K562 (cell line): ENCODE data around the gene HEMGN. TPM values are rescaled to one million over a fixed set of nuclear protein-coding genes. Genes with fewer than 3 reads are reported as not detected.

Source experiments
- EP400 ChIP-seq: fragments of 450-650 bp; IDR thresholded peaks from 2 replicates; pipeline ENCODE4 v1.6.1; 2017; ENCODE audit warnings: antibody characterized with exemption, mild to moderate bottlenecking, moderate library complexity
- GMEB1 ChIP-seq: fragments of 250-450 bp; sonication (Bioruptor Pico); IDR thresholded peaks from 2 replicates; pipeline ENCODE4 v1.4.0; 2020; ENCODE audit warnings: mild to moderate bottlenecking
- HNRNPLL ChIP-seq: fragments of 200-400 bp; formaldehyde crosslinking; IDR thresholded peaks from 2 replicates; pipeline ENCODE4 v1.6.1; 2017; ENCODE audit warnings: low read length, low read depth, mild to moderate bottlenecking; ENCODE audit not compliant: poor library complexity, severe bottlenecking
- JUND ChIP-seq, 2 experiments: IDR thresholded peaks; 2 replicates in 1 of 2; 3 replicates in 1 of 2; pipeline ENCODE4 v1.6.1; 2011; ENCODE audit warnings: borderline replicate concordance in 2 of 2, low read depth in 2 of 2, low read length in 2 of 2, improper control_type of control experiment in 1 of 2, missing biosample characterization in 1 of 2, missing genetic modification characterization in 1 of 2, missing genetic modification reagents in 1 of 2
- KLF1 ChIP-seq: fragments of 450-650 bp; IDR thresholded peaks from 2 replicates; pipeline ENCODE4 v1.6.1; 2016; ENCODE audit warnings: missing genetic modification characterization, missing compliant biosample characterization
- PHF21A ChIP-seq: fragments of 450-650 bp; IDR thresholded peaks from 2 replicates; pipeline ENCODE4 v1.6.1; 2017; ENCODE audit warnings: low read depth, borderline replicate concordance
- RBM34 ChIP-seq: fragments of 200-400 bp; formaldehyde crosslinking; IDR thresholded peaks from 2 replicates; pipeline ENCODE4 v1.6.1; 2018; ENCODE audit warnings: low read length, borderline replicate concordance; ENCODE audit not compliant: insufficient read depth
- RBM39 ChIP-seq: fragments of 200-400 bp; formaldehyde crosslinking; optimal IDR thresholded peaks from 2 replicates; pipeline ENCODE3; 2018; ENCODE audit warnings: low read depth, low read length
- SMARCE1 ChIP-seq: fragments of 450-650 bp; IDR thresholded peaks from 2 replicates; pipeline ENCODE4 v1.7.1; 2016; ENCODE audit warnings: mild to moderate bottlenecking
- TCFL5 ChIP-seq: fragments of 250-450 bp; sonication (Bioruptor Pico); conservative IDR thresholded peaks from 2 replicates; pipeline ENCODE4 v1.6.1; 2021; ENCODE audit warnings: mild to moderate bottlenecking, moderate library complexity, matching md5 sums
- ZC3H11A ChIP-seq: IDR thresholded peaks from 2 replicates; pipeline ENCODE4 v1.6.1; 2012; ENCODE audit warnings: low read depth, low read length, improper control_type of control experiment
- ZNF408 ChIP-seq: fragments of 250-450 bp; sonication (Bioruptor Pico); IDR thresholded peaks from 2 replicates; pipeline ENCODE4 v1.4.0; 2020; ENCODE audit warnings: low read depth, mild to moderate bottlenecking, moderate library complexity
- ZNF507 ChIP-seq: conservative IDR thresholded peaks from 2 replicates; pipeline ENCODE4 v1.6.1; 2017; ENCODE audit warnings: missing genetic modification characterization, missing compliant biosample characterization
- ZNF696 ChIP-seq: fragments of 250-450 bp; sonication (Bioruptor Pico); conservative IDR thresholded peaks from 2 replicates; pipeline ENCODE4 v1.4.0; 2020; ENCODE audit warnings: mild to moderate bottlenecking, moderate library complexity
- ZNF780A ChIP-seq: fragments of 250-450 bp; sonication (Bioruptor Pico); IDR thresholded peaks from 2 replicates; pipeline ENCODE4 v1.5.0; 2021; ENCODE audit warnings: mild to moderate bottlenecking
- polyA plus RNA-seq, 8 experiments: library from polyadenylated mRNA; depleted of rRNA in 4 of 8; stranded (reverse) in 5 of 8; unstranded in 3 of 8; fragments of >200 nt; fragmentation: Nextera tagmentation in 2 of 8; fragmentation: Illumina TruSeq in 1 of 8; extraction: Ambion mirVana in 2 of 8; extraction: Trizol in 1 of 8; gene quantifications; 2 replicates each; pipeline versions ENCODE4 v1.2.1 to v1.2.3, GENCODE V29; 2011 to 2014; ENCODE audit warnings: inconsistent platforms in 1 of 8, missing spikeins in 1 of 8
- total RNA-seq, 7 experiments: library from RNA; depleted of rRNA in 6 of 7; stranded (reverse); fragments of >200 nt in 6 of 7; fragmentation: Illumina TruSeq in 2 of 7; extraction: Trizol in 2 of 7; gene quantifications; 2 replicates each; pipeline versions ENCODE4 v1.2.1 to v1.2.3, GENCODE V29; 2011 to 2021; ENCODE audit warnings: low replicate concordance in 1 of 7
- TF ChIP-seq, protein P1 (sequence below), 2 experiments: IDR thresholded peaks in 1 of 2; conservative IDR thresholded peaks in 1 of 2; 2 replicates each; pipeline ENCODE4 v1.6.1; 2016; ENCODE audit warnings: low read depth in 2 of 2, mild to moderate bottlenecking in 1 of 2, missing compliant biosample characterization in 1 of 2, missing genetic modification characterization in 1 of 2, moderate library complexity in 1 of 2
- TF ChIP-seq, protein P2 (sequence below): IDR thresholded peaks from 2 replicates; pipeline ENCODE4 v1.6.1; 2016; ENCODE audit warnings: missing genetic modification characterization, missing compliant biosample characterization
- TF ChIP-seq, protein P3 (sequence below): fragments of 450-650 bp; formaldehyde crosslinking; IDR thresholded peaks from 2 replicates; pipeline ENCODE4 v1.4.0; 2020; ENCODE audit warnings: mild to moderate bottlenecking, moderate library complexity

The HEMGN gene
- total and polyA plus RNA-seq, 9 of the 15 experiments (the other 6 are each of a cell fraction or from before 2014, with no cell fraction given): 56.3 to 258 (median 137) TPM

DNA sequence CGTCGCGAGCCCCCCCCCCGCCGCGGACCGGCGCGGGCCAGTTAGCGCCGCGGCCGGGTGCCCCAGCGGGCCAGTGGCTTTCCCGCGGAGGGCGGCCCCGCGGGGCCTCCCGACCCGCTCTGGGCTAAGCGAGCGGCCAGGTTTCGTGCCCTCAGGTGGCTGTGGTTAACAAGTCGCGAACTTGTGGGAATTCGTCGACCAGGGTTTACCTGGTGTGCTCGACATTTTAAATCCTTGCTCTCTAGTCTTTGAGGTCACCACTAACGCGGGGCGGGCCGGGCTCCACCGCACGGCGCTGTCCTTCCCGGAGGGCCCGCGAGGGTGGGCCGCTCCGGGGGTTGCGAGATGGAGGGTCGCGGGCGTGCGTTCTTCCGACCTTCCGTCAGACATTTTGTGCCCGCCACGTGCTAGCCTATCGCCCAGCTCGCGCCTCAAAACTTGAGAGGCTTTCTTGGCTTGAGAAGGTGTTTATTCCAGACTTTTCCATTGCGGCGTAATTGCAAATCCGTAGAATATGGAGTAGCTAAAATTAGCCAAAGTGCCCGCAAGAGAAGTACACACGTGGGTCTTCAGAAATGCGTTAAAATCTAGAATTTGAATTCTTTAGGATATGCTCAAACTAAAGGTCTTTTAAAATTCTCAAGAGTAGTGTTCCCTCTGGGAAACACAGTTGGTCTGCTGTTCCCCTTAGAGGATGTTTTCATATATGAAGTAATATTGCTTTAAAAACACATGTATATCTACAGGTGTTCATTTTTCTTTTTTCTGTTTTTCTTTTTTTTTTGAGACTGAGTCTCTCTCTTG lies 47.3 kb upstream of the HEMGN start (continued):
- TF ChIP-seq JUND (IDR thresholded peaks at IDR 0.05; ENCODE audit: borderline replicate concordance, low read depth, low read length): no peak
- TF ChIP-seq JUND (tag; IDR thresholded peaks at IDR 0.05; ENCODE audit: borderline replicate concordance, low read depth, low read length): no peak
- TF ChIP-seq RBM39: no peak
- no peak for TF ChIP-seq ZC3H11A
- no peak for TF ChIP-seq TCFL5 (CRISPR knock-in tag)
- TF ChIP-seq, protein P1, sequence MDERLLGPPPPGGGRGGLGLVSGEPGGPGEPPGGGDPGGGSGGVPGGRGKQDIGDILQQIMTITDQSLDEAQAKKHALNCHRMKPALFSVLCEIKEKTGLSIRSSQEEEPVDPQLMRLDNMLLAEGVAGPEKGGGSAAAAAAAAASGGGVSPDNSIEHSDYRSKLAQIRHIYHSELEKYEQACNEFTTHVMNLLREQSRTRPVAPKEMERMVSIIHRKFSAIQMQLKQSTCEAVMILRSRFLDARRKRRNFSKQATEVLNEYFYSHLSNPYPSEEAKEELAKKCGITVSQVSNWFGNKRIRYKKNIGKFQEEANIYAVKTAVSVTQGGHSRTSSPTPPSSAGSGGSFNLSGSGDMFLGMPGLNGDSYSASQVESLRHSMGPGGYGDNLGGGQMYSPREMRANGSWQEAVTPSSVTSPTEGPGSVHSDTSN (CRISPR knock-in tag; IDR thresholded peaks at IDR 0.05; ENCODE audit: low read depth): no peak
- TF ChIP-seq, protein P1 (tag; conservative IDR thresholded peaks at IDR 0.05; ENCODE audit: low read depth): no peak
- TF ChIP-seq PHF21A: no peak
- TF ChIP-seq EP400: peak; percentile 90
- no peak for TF ChIP-seq RBM34
- TF ChIP-seq, protein P2, sequence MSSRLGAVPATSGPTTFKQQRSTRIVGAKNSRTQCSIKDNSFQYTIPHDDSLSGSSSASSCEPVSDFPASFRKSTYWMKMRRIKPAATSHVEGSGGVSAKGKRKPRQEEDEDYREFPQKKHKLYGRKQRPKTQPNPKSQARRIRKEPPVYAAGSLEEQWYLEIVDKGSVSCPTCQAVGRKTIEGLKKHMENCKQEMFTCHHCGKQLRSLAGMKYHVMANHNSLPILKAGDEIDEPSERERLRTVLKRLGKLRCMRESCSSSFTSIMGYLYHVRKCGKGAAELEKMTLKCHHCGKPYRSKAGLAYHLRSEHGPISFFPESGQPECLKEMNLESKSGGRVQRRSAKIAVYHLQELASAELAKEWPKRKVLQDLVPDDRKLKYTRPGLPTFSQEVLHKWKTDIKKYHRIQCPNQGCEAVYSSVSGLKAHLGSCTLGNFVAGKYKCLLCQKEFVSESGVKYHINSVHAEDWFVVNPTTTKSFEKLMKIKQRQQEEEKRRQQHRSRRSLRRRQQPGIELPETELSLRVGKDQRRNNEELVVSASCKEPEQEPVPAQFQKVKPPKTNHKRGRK: no peak
- no peak for TF ChIP-seq HNRNPLL
- TF ChIP-seq ZNF696 (CRISPR knock-in tag): no peak
- TF ChIP-seq ZNF780A (CRISPR knock-in tag): no peak
- no peak for TF ChIP-seq SMARCE1
- TF ChIP-seq ZNF408: no peak
- TF ChIP-seq GMEB1 (CRISPR knock-in tag): no peak
- TF ChIP-seq, protein P3, sequence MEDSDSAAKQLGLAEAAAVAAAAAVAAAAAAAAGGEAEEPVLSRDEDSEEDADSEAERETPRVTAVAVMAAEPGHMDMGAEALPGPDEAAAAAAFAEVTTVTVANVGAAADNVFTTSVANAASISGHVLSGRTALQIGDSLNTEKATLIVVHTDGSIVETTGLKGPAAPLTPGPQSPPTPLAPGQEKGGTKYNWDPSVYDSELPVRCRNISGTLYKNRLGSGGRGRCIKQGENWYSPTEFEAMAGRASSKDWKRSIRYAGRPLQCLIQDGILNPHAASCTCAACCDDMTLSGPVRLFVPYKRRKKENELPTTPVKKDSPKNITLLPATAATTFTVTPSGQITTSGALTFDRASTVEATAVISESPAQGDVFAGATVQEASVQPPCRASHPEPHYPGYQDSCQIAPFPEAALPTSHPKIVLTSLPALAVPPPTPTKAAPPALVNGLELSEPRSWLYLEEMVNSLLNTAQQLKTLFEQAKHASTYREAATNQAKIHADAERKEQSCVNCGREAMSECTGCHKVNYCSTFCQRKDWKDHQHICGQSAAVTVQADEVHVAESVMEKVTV (CRISPR knock-in tag): no peak
- TF ChIP-seq ZNF507 (tag): no peak
- TF ChIP-seq KLF1 (tag): no peak
